Aorta (tissue), 5 donors: Measurements from ENCODE around the gene SNED1. TPM values are rescaled to one million over a fixed set of nuclear protein-coding genes. Genes with fewer than 3 reads are reported as not detected.

Experiments
- ATAC-seq: fragments of 200-7000 bp; cut with Tn5 transposase; one replicate; pipeline ENCODE4 v1.9.1; 2022; ENCODE audit warnings: moderate library complexity; ENCODE audit not compliant: low FRiP score
- DNase-seq, 2 donors: peaks; one replicate each; pipeline ENCODE4 v3.0.0-alpha.2; 2020
- H3K27ac ChIP-seq, 2 donors: one replicate each; pipeline ENCODE4 v1.5.1; 2013; ENCODE audit warnings: low read length in 2 of 2, mild to moderate bottlenecking in 2 of 2, moderate library complexity in 2 of 2, control low read depth in 1 of 2, inconsistent platforms in 1 of 2, low read depth in 1 of 2
- H3K27me3 ChIP-seq, 2 donors: one replicate each; pipeline ENCODE4 v1.6.1; 2013; ENCODE audit warnings: control low read depth in 1 of 2, low read length in 1 of 2, mild to moderate bottlenecking in 1 of 2, moderate library complexity in 1 of 2; ENCODE audit not compliant: insufficient read depth in 2 of 2, control insufficient read depth in 1 of 2
- H3K36me3 ChIP-seq, 2 donors: one replicate each; pipeline ENCODE4 v1.6.1; 2013; ENCODE audit warnings: control low read depth in 1 of 2, low read length in 1 of 2, mild to moderate bottlenecking in 1 of 2; ENCODE audit not compliant: insufficient read depth in 2 of 2, control insufficient read depth in 1 of 2
- H3K4me1 ChIP-seq, 2 donors: one replicate each; pipeline ENCODE4 v1.6.1; 2013; ENCODE audit warnings: low read length in 2 of 2, control low read depth in 1 of 2, mild to moderate bottlenecking in 1 of 2, moderate library complexity in 1 of 2; ENCODE audit not compliant: insufficient read depth in 2 of 2, control insufficient read depth in 1 of 2
- H3K4me3 ChIP-seq, 2 donors: one replicate each; pipeline ENCODE4 v1.5.1; 2013; ENCODE audit warnings: low read length in 2 of 2, control low read depth in 1 of 2, mild to moderate bottlenecking in 1 of 2
- H3K9me3 ChIP-seq: one replicate; pipeline ENCODE4 v1.6.1; 2013; ENCODE audit warnings: mild to moderate bottlenecking, low read length; ENCODE audit not compliant: control insufficient read depth
- WGBS, 2 donors: extraction: QIAGEN DNeasy Blood & Tissue Kit; methylation state at CpG; one replicate each; pipeline ENCODE4 v1.1.7; 2013; 5-methylcytosine and 5-hydroxymethylcytosine counted together
- intact Hi-C, 2 donors: fragments of 100-400 bp; cut with DNase I; formaldehyde crosslinking; loops; one replicate each; pipeline versions ENCODE4 v1.14.2 to v1.15.0; 2022
- polyA plus RNA-seq, 2 donors: library from polyadenylated mRNA; stranded (reverse); fragments of 200-250 nt; gene quantifications; one replicate each; pipeline ENCODE4 v1.2.3, GENCODE V29; 2013
- total RNA-seq, 2 donors: library from RNA; stranded (reverse); fragmentation: NEBNext Ultra II Directional; extraction: Animal tissue kit (Norgen Biotek cat#: 25700); gene quantifications; one replicate each; pipeline ENCODE4 v1.2.1, GENCODE V29; 2021
- donor health status: healthy with polysubstance abuse.
- donor health status: Bipolar disorder and iron deficiency.
- donor health status: DM: no; HTN: no; CAD: no.
- donor health status: DM: no; HTN: no; CAD: no.
- donor health status: DM: yes; HTN: yes; CAD: no.

The SNED1 gene
- total and polyA plus RNA-seq, 4 donors: 5.9 to 149 (median 67.4) TPM

GRCh38 chr2:240989451-240990265, 8.8 kb upstream of the SNED1 start:
- H3K9me3 ChIP-seq: no peaks in the 10 kb centered on the region
- 79 to 80% methylated on average over 17 of the region's 17 CpGs for WGBS, 2 donors
- no peaks in the 10 kb centered on the region for H3K4me1 ChIP-seq
- no peaks in the 10 kb centered on the region for H3K36me3 ChIP-seq
- H3K4me3 ChIP-seq: no peak overlapping the region
- H3K27me3 ChIP-seq: no peaks in the 10 kb centered on the region
- DNase-seq: peak; percentile 47 to 82
- no peak overlapping the region for H3K27ac ChIP-seq
- no peak for ATAC-seq
- intact Hi-C loops: loop anchor here in 1 of 2 donors (5.0 to 10.0 kb wide), 2 partner anchors 72 to 425 kb away; partner anchors contain the start of genes DUSP28 and RNPEPL1

DNA sequence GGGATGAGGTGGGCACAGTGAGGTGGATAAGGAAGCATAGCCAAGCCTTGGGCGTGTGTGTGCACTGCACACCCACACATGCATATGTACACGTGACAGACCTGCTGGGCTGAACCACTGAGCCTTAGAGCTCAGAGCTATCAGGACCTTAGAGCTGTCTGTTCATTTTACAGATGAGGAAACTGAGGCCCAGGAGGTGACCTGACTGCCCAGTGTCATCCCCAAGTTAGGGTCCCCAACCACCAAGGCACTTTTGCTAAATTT, 8.2 kb upstream of the SNED1 start:
- 84 to 87% methylated on average over 2 of the region's 2 CpGs for WGBS, 2 donors
- no peaks in the 10 kb centered on the region for H3K36me3 ChIP-seq
- ATAC-seq (no peak), DNase-seq (no peak)
- H3K27me3 ChIP-seq: no peaks in the 10 kb centered on the region
- no peak overlapping the region for H3K4me3 ChIP-seq
- no peaks in the 10 kb centered on the region for H3K9me3 ChIP-seq
- peaks cover 0 to 2% of the 10 kb centered on the region in 2 donors for H3K4me1 ChIP-seq
- intact Hi-C loops: loop anchor here in 1 of 2 donors (5.0 to 10.0 kb wide), 2 partner anchors 73 to 425 kb away; partner anchors contain the start of genes DUSP28 and RNPEPL1
- H3K27ac ChIP-seq: no peak overlapping the region

GRCh38 chr2:240990726-240991377, 7.6 kb upstream of the SNED1 start:
- intact Hi-C loops: loop anchor here in 1 of 2 donors (5.0 to 10.0 kb wide), 2 partner anchors 74 to 426 kb away; partner anchors contain the start of genes DUSP28 and RNPEPL1
- 86 to 90% methylated on average over 13 of the region's 13 CpGs for WGBS, 2 donors

DNA sequence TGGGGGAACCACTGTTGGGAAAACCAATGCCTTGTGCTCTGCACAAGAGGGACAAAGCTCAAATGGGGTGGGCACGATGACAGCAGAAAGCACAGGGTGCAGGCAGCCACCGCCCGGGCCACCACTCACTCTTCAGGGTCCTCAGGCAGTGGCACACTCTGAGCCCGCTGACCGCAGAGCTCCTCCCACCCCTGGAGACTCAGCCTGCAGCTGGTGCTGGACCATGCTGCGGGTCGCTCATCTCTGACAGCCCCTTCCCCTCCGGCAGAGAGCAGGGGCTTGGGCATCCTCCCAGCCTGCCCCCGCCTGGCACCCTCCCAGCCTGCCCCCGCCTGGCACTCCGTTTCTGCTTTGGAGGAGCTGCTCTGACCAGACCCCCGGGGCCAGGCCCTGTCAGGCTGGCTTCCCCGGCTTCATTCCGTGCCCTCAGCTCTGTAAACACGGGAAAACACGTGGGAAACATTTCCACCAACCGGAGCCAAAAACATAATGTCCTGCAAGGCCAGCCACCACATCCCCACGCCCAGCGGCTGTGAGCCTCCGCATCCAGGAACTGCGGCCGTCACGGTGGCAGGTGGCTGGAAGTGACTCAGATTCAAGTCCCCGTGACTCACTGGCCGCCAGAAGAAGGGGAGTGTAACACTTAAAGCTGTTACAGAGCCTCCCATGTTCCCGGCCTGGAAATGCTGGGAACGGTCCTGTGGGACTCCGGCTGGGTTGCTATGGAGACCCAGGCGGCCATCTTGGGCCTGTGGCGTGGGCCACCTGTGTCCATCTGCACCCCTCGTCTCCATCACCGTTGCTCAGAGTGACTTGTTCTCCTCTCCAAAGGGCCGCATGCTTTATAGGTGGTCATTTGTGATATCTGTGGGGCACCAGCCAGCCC, 6.8 kb upstream of the SNED1 start:
- WGBS, 2 donors: 4 to 9% methylated on average over 33 of the region's 33 CpGs
- peak; percentile 87 for ATAC-seq
- Histone ChIP-seq H3K9me3 (no peaks in the 10 kb centered on the region), H3K4me3 (no peak overlapping the region), H3K27ac (peak overlapping the region; percentile 47 to 94), H3K36me3 (no peaks in the 10 kb centered on the region), H3K27me3 (no peaks in the 10 kb centered on the region), H3K4me1 (peaks cover 0 to 6% of the 10 kb centered on the region in 2 donors)
- intact Hi-C loops: loop anchor here in 1 of 2 donors (5.0 to 10.0 kb wide), 2 partner anchors 74 to 427 kb away; partner anchors contain the start of genes DUSP28 and RNPEPL1
- peak; percentile 96 to 97 for DNase-seq

More at GRCh38 chr2:240990726-240991377, 7.6 kb upstream of the SNED1 start:
- Histone ChIP-seq H3K27ac (peak overlapping the region; percentile 47 to 74), H3K4me1 (peaks cover 0 to 2% of the 10 kb centered on the region in 2 donors), H3K27me3 (no peaks in the 10 kb centered on the region), H3K36me3 (no peaks in the 10 kb centered on the region), H3K9me3 (no peaks in the 10 kb centered on the region), H3K4me3 (no peak overlapping the region)
- ATAC-seq (no peak), DNase-seq (peak; percentile 52 to 73)

GRCh38 chr2:240992572-240993291, 5.7 kb upstream of the SNED1 start:
- Histone ChIP-seq H3K4me3 (no peak overlapping the region), H3K4me1 (peaks cover 0 to 6% of the 10 kb centered on the region in 2 donors), H3K27me3 (no peaks in the 10 kb centered on the region), H3K27ac (peak overlapping the region; percentile 15 to 94), H3K9me3 (no peaks in the 10 kb centered on the region), H3K36me3 (no peaks in the 10 kb centered on the region)
- WGBS, 2 donors: 93 to 94% methylated on average over 20 of the region's 20 CpGs
- DNase-seq (peak in 1 of 2 donors; percentile 49), ATAC-seq (no peak)
- intact Hi-C loops: loop anchor here in 1 of 2 donors (5.0 to 10.0 kb wide), 2 partner anchors 75 to 428 kb away; partner anchors contain the start of genes DUSP28 and RNPEPL1

GRCh38 chr2:240993446-240994170, 4.8 kb upstream of the SNED1 start:
- H3K4me1 ChIP-seq: peaks cover 0 to 6% of the 10 kb centered on the region in 2 donors
- WGBS, 2 donors: 95% methylated on average over 19 of the region's 19 CpGs
- no peaks in the 10 kb centered on the region for H3K36me3 ChIP-seq

GRCh38 chr2:240994171-240994896, 4.1 kb upstream of the SNED1 start:
- no peak for ATAC-seq
- Histone ChIP-seq H3K27me3 (no peaks in the 10 kb centered on the region), H3K4me3 (no peak overlapping the region), H3K36me3 (no peaks in the 10 kb centered on the region), H3K9me3 (no peaks in the 10 kb centered on the region), H3K4me1 (peaks cover 0 to 6% of the 10 kb centered on the region in 2 donors), H3K27ac (peak overlapping the region in 1 of 2 donors; percentile 29)
- WGBS, 2 donors: 33 to 35% methylated on average over 16 of the region's 16 CpGs
- intact Hi-C loops: loop anchor here in 1 of 2 donors (5.0 to 10.0 kb wide), 2 partner anchors 77 to 430 kb away; partner anchors contain the start of genes DUSP28 and RNPEPL1
- peak in 1 of 2 donors; percentile 74 for DNase-seq

More at GRCh38 chr2:240993446-240994170, 4.8 kb upstream of the SNED1 start:
- Histone ChIP-seq H3K9me3 (no peaks in the 10 kb centered on the region), H3K27me3 (no peaks in the 10 kb centered on the region), H3K27ac (peak overlapping the region in 1 of 2 donors; percentile 29), H3K4me3 (no peak overlapping the region)
- ATAC-seq (no peak), DNase-seq (peak in 1 of 2 donors; percentile 55)
- intact Hi-C loops: loop anchor here in 1 of 2 donors (5.0 to 10.0 kb wide), 2 partner anchors 76 to 429 kb away; partner anchors contain the start of genes DUSP28 and RNPEPL1
